IMR-90 (cell line): ENCODE results near the gene LGALS16. TPM values are rescaled to one million over a fixed set of nuclear protein-coding genes. Genes with fewer than 3 reads are reported as not detected.

Source experiments
- ATAC-seq: fragments of 200-7000 bp; cut with Tn5 transposase; 2 replicates; pipeline ENCODE4 v1.9.1; 2020; ENCODE audit warnings: low read depth, mild to moderate bottlenecking, moderate library complexity
- BruUV-seq: library from RNA; stranded (reverse); fragments of 400-500 nt; replicated peaks from 2 replicates; lab custom pipeline; 2021; lab: Mats Ljungman, UMichigan
- CTCF ChIA-PET: fragments of 300-600 bp; formaldehyde crosslinking; extraction: SDS; loops from one replicate; lab custom pipeline; 2021; ENCODE audit warnings: antibody characterized with exemption; lab: Yijun Ruan, JAX
- POLR2A ChIA-PET: fragments of 300-600 bp; sonication (Branson Sonifier 250); formaldehyde crosslinking; loops from one replicate; lab custom pipeline; 2022; ENCODE audit warnings: antibody characterized with exemption; ENCODE audit not compliant: unreplicated experiment; lab: Charles Lee
- DNase-seq: peaks from one replicate; pipeline ENCODE4 v3.0.0; 2013
- H2AFZ ChIP-seq: replicated peaks from 2 replicates; pipeline ENCODE3; 2013; ENCODE audit warnings: low read length, mild to moderate bottlenecking; ENCODE audit not compliant: poor library complexity
- H2AK5ac ChIP-seq: 2 replicates; pipeline ENCODE4 v1.6.1; 2013; ENCODE audit warnings: low read depth, low read length, inconsistent platforms
- H2AK9ac ChIP-seq: replicated peaks from 2 replicates; pipeline ENCODE3; 2013; ENCODE audit warnings: mild to moderate bottlenecking, low read depth, low read length, moderate library complexity; ENCODE audit not compliant: poor library complexity
- H2BK120ac ChIP-seq: 2 replicates; pipeline ENCODE4 v1.6.1; 2013; ENCODE audit warnings: low read depth, low read length, inconsistent platforms
- H2BK15ac ChIP-seq: 3 replicates; pipeline ENCODE4 v1.6.1; 2013; ENCODE audit warnings: low read depth, low read length, inconsistent platforms
- H2BK20ac ChIP-seq: 2 replicates; pipeline ENCODE4 v1.6.1; 2013; ENCODE audit warnings: low read depth, mild to moderate bottlenecking, inconsistent platforms, low read length, moderate library complexity
- H2BK5ac ChIP-seq: 2 replicates; pipeline ENCODE4 v1.6.1; 2013; ENCODE audit warnings: mild to moderate bottlenecking, low read depth, low read length, inconsistent platforms; ENCODE audit not compliant: poor library complexity, severe bottlenecking
- H3K14ac ChIP-seq: replicated peaks from 2 replicates; pipeline ENCODE4 v1.6.1; 2013; ENCODE audit warnings: low read depth, low read length, inconsistent platforms
- H3K18ac ChIP-seq: 2 replicates; pipeline ENCODE4 v1.6.1; 2013; ENCODE audit warnings: low read depth, low read length, control low read depth
- H3K23ac ChIP-seq: 2 replicates; pipeline ENCODE4 v1.6.1; 2013; ENCODE audit warnings: low read depth, low read length, inconsistent platforms
- H3K27ac ChIP-seq: 2 replicates; pipeline ENCODE4 v1.5.1; 2013; ENCODE audit warnings: mild to moderate bottlenecking, control low read depth, low read length; ENCODE audit not compliant: insufficient read depth
- H3K27me3 ChIP-seq: 2 replicates; pipeline ENCODE4 v1.6.1; 2013; ENCODE audit warnings: low read length; ENCODE audit not compliant: control insufficient read depth, insufficient read depth
- H3K36me3 ChIP-seq: 2 replicates; pipeline ENCODE4 v1.6.1; 2013; ENCODE audit warnings: low read length, mixed read lengths; ENCODE audit not compliant: control insufficient read depth, insufficient read depth
- H3K4ac ChIP-seq: 2 replicates; pipeline ENCODE4 v1.6.1; 2013; ENCODE audit warnings: low read depth, low read length, inconsistent platforms
- H3K4me1 ChIP-seq: 2 replicates; pipeline ENCODE4 v1.6.1; 2013; ENCODE audit warnings: low read length, mixed read lengths; ENCODE audit not compliant: control insufficient read depth, insufficient read depth
- H3K4me2 ChIP-seq: 2 replicates; pipeline ENCODE4 v1.6.1; 2013; ENCODE audit warnings: low read depth, mild to moderate bottlenecking, control low read depth, low read length, moderate library complexity
- H3K4me3 ChIP-seq: 2 replicates; pipeline ENCODE4 v1.5.1; 2013; ENCODE audit warnings: low read depth, mild to moderate bottlenecking, control low read depth, low read length, moderate library complexity; ENCODE audit not compliant: insufficient read depth
- H3K56ac ChIP-seq: 2 replicates; pipeline ENCODE4 v1.6.1; 2013; ENCODE audit warnings: low read length, inconsistent platforms; ENCODE audit not compliant: insufficient read depth; ENCODE audit errors: extremely low read depth
- H3K79me1 ChIP-seq, 2 experiments: 2 replicates each; pipeline ENCODE4 v1.6.1; 2013; ENCODE audit warnings: low read length in 2 of 2, inconsistent platforms in 1 of 2, low read depth in 1 of 2
- H3K9ac ChIP-seq: 2 replicates; pipeline ENCODE4 v1.6.1; 2013; ENCODE audit warnings: low read depth, low read length, control low read depth
- H3K9me1 ChIP-seq: 2 replicates; pipeline ENCODE4 v1.6.1; 2013; ENCODE audit warnings: low read length, inconsistent platforms; ENCODE audit not compliant: insufficient read depth
- H3K9me3 ChIP-seq: 2 replicates; pipeline ENCODE4 v1.6.1; 2013; ENCODE audit warnings: low read length; ENCODE audit not compliant: control insufficient read depth, insufficient read depth
- H4K20me1 ChIP-seq: 2 replicates; pipeline ENCODE4 v1.6.1; 2013; ENCODE audit warnings: low read length, inconsistent platforms; ENCODE audit not compliant: insufficient read depth
- H4K5ac ChIP-seq: 2 replicates; pipeline ENCODE4 v1.6.1; 2013; ENCODE audit warnings: mild to moderate bottlenecking, low read depth, low read length, control low read depth
- H4K8ac ChIP-seq, 2 experiments: 2 replicates each; pipeline ENCODE4 v1.6.1; 2013; ENCODE audit warnings: low read depth in 2 of 2, low read length in 2 of 2, control low read depth in 1 of 2, inconsistent platforms in 1 of 2
- H4K91ac ChIP-seq: 2 replicates; pipeline ENCODE4 v1.6.1; 2013; ENCODE audit warnings: low read depth, low read length, inconsistent platforms; ENCODE audit not compliant: insufficient read depth
- BHLHE40 ChIP-seq: fragments of 150-350 bp; IDR thresholded peaks from 2 replicates; pipeline ENCODE4 v1.6.1; 2016; ENCODE audit warnings: mild to moderate bottlenecking, low read depth, low read length
- CEBPB ChIP-seq: IDR thresholded peaks from 2 replicates; pipeline ENCODE4 v1.6.1; 2012; ENCODE audit warnings: low read depth, low read length, improper control_type of control experiment
- CHD1 ChIP-seq: IDR thresholded peaks from 2 replicates; pipeline ENCODE4 v1.6.1; 2012; ENCODE audit warnings: low read depth, low read length, improper control_type of control experiment
- CTCF ChIP-seq: conservative IDR thresholded peaks from 2 replicates; pipeline ENCODE4 v1.5.1; 2012; ENCODE audit warnings: mild to moderate bottlenecking, low read depth, low read length, improper control_type of control experiment
- ELK1 ChIP-seq: fragments of 150-350 bp; IDR thresholded peaks from 2 replicates; pipeline ENCODE4 v1.6.1; 2016; ENCODE audit warnings: low read depth, mild to moderate bottlenecking, low read length, moderate library complexity, borderline replicate concordance
- FOS ChIP-seq: fragments of 150-350 bp; IDR thresholded peaks from 2 replicates; pipeline ENCODE4 v1.6.1; 2016; ENCODE audit warnings: low read depth, low read length
- MAFK ChIP-seq: IDR thresholded peaks from 2 replicates; pipeline ENCODE4 v1.6.1; 2012; ENCODE audit warnings: low read depth, low read length, improper control_type of control experiment
- MAZ ChIP-seq: IDR thresholded peaks from 2 replicates; pipeline ENCODE4 v1.6.1; 2012; ENCODE audit warnings: low read depth, mild to moderate bottlenecking, low read length, improper control_type of control experiment, moderate library complexity, borderline replicate concordance
- MXI1 ChIP-seq: IDR thresholded peaks from 2 replicates; pipeline ENCODE4 v1.6.1; 2012; ENCODE audit warnings: low read depth, mild to moderate bottlenecking, low read length, moderate library complexity, borderline replicate concordance
- NFE2L2 ChIP-seq: fragments of 150-350 bp; IDR thresholded peaks from 2 replicates; pipeline ENCODE4 v1.6.1; 2016; ENCODE audit warnings: low read depth, mild to moderate bottlenecking, low read length
- POLR2A ChIP-seq: IDR thresholded peaks from 2 replicates; pipeline ENCODE4 v1.6.1; 2012; ENCODE audit warnings: mild to moderate bottlenecking, low read depth, low read length
- RAD21 ChIP-seq: IDR thresholded peaks from 2 replicates; pipeline ENCODE4 v1.6.1; 2012; ENCODE audit warnings: low read length, improper control_type of control experiment
- RCOR1 ChIP-seq: IDR thresholded peaks from 2 replicates; pipeline ENCODE4 v1.6.1; 2012; ENCODE audit warnings: mild to moderate bottlenecking, low read length, improper control_type of control experiment; ENCODE audit not compliant: insufficient replicate concordance
- RFX5 ChIP-seq: IDR thresholded peaks from 2 replicates; pipeline ENCODE4 v1.8.0; 2012; ENCODE audit warnings: low read depth, mild to moderate bottlenecking, low read length, moderate library complexity
- SMC3 ChIP-seq: fragments of 150-350 bp; IDR thresholded peaks from 2 replicates; pipeline ENCODE4 v1.6.1; 2016; ENCODE audit warnings: low read depth, mild to moderate bottlenecking, antibody characterized with exemption, low read length, moderate library complexity
- USF2 ChIP-seq: fragments of 150-350 bp; IDR thresholded peaks from 2 replicates; pipeline ENCODE4 v1.6.1; 2017; ENCODE audit warnings: mild to moderate bottlenecking, antibody characterized with exemption, low read length, low read depth
- WGBS, 2 experiments: methylation state at CpG; one replicate each; pipeline versions ENCODE4 v1.1.5 to v1.1.7; 2013; ENCODE audit warnings: missing lambda C conversion rate in 2 of 2; ENCODE audit not compliant: insufficient read length in 1 of 2; ENCODE audit errors: extremely low coverage in 2 of 2; 5-methylcytosine and 5-hydroxymethylcytosine counted together
- dilution Hi-C: fragments of 300-500 bp; cut with HindIII; formaldehyde crosslinking; loops from one replicate; pipeline ENCODE4 v1.14.3; 2018; ENCODE audit warnings: low sequenced_read_pairs; ENCODE audit not compliant: unreplicated experiment
- in situ Hi-C: fragments of 300-500 bp; cut with MboI; formaldehyde crosslinking; loops from 3 replicates; pipeline ENCODE4 v1.14.3; 2019; ENCODE audit warnings: low sequenced_read_pairs, inconsistent platforms, mixed read lengths
- intact Hi-C: fragments of 100-400 bp; cut with micrococcal nuclease; formaldehyde crosslinking; loops from 2 replicates; pipeline ENCODE4 v1.10.0; 2022
- polyA plus RNA-seq, 3 experiments: library from polyadenylated mRNA; depleted of rRNA; stranded (reverse); fragments of >200 nt; gene quantifications; 2 replicates each; pipeline ENCODE4 v1.2.3, GENCODE V29; 2012; ENCODE audit warnings: low replicate concordance in 1 of 3
- total RNA-seq: library from RNA; depleted of rRNA; stranded (reverse); fragments of >200 nt; gene quantifications from 2 replicates; pipeline ENCODE4 v1.2.3, GENCODE V29; 2012

The LGALS16 gene
- total and polyA plus RNA-seq, 2 of the 4 experiments (the other 2 are of a cell fraction) = not detected

- ATAC-seq (no peak), DNase-seq (no peak)
- H3K14ac ChIP-seq = no peak overlapping the region
- no peak overlapping the region for H2BK5ac ChIP-seq
- BruUV-seq = no TSS peak
- no peak overlapping the region for H3K18ac ChIP-seq
- CTCF ChIA-PET = no interaction called here
- no peak overlapping the region for H3K9ac ChIP-seq
- H4K20me1 ChIP-seq = no peaks in the 10 kb centered on the region
- H2AFZ ChIP-seq = no peak overlapping the region
- no peak overlapping the region for H2BK15ac ChIP-seq
- no peak overlapping the region for H3K23ac ChIP-seq
- intact Hi-C loops (no loop called here), in situ Hi-C loops (no loop called here), dilution Hi-C loops (no loop called here)
- no peak overlapping the region for H4K8ac ChIP-seq
- H4K91ac ChIP-seq = no peak overlapping the region
- no peak overlapping the region for H2BK20ac ChIP-seq
- H3K4me1 ChIP-seq = no peaks in the 10 kb centered on the region
- H3K36me3 ChIP-seq = no peaks in the 10 kb centered on the region
- H4K5ac ChIP-seq = no peak overlapping the region
- H3K79me1 ChIP-seq = no peaks in the 10 kb centered on the region
- H2AK5ac ChIP-seq = no peak overlapping the region
- no peak for TF ChIP-seq MAZ
- TF ChIP-seq ELK1 = no peak
- TF ChIP-seq SMC3 = no peak
- TF ChIP-seq BHLHE40 = no peak
- no peak for TF ChIP-seq USF2
- TF ChIP-seq MAFK = no peak
- TF ChIP-seq CHD1 = no peak
- TF ChIP-seq POLR2A = no peak
- TF ChIP-seq RCOR1 = no peak
- no peak for TF ChIP-seq NFE2L2
- no peak for TF ChIP-seq MXI1
- TF ChIP-seq CTCF = no peak
- TF ChIP-seq CEBPB = no peak
- no peak for TF ChIP-seq FOS
- TF ChIP-seq RAD21 = no peak
- TF ChIP-seq RFX5 = no peak
- no peak overlapping the region for H2AK9ac ChIP-seq
- no peak overlapping the region for H3K4ac ChIP-seq
- POLR2A ChIA-PET = no interaction called here
- H3K9me1 ChIP-seq = no peaks in the 10 kb centered on the region
- whole genome bisulfite sequencing, 2 experiments = no CpG with 5 or more reads among the region's 5 CpGs
- H3K56ac ChIP-seq = no peak overlapping the region
- H3K27ac ChIP-seq = no peak overlapping the region
- H3K4me2 ChIP-seq = no peak overlapping the region
- H3K27me3 ChIP-seq = no peaks in the 10 kb centered on the region
- no peaks in the 10 kb centered on the region for H3K9me3 ChIP-seq
- no peak overlapping the region for H3K4me3 ChIP-seq
- no peak overlapping the region for H2BK120ac ChIP-seq
Measured at GRCh38 chr19:39623946-39624345, 31.8 kb upstream of the LGALS16 start.
